Esophagus squamous epithelium (tissue), 4 donors: Measurements from ENCODE around the gene AEN.

Experiments
- POLR2A ChIP-seq, 4 donors: fragments of 450-650 bp; IDR thresholded peaks; one replicate each; pipeline ENCODE4 v1.6.1; 2017; ENCODE audit warnings: antibody characterized with exemption in 4 of 4, mild to moderate bottlenecking in 4 of 4, moderate library complexity in 3 of 4
- TF ChIP-seq, protein P1 (sequence below), 6 experiments: fragments of 450-650 bp in 4 of 6; fragments of 200-600 bp in 2 of 6; sonication (generic) in 2 of 6; IDR thresholded peaks; one replicate each; pipeline ENCODE4 v1.5.1; 2016 to 2019; ENCODE audit warnings: antibody characterized with exemption in 6 of 6, mild to moderate bottlenecking in 4 of 6, moderate library complexity in 4 of 6

DNA sequence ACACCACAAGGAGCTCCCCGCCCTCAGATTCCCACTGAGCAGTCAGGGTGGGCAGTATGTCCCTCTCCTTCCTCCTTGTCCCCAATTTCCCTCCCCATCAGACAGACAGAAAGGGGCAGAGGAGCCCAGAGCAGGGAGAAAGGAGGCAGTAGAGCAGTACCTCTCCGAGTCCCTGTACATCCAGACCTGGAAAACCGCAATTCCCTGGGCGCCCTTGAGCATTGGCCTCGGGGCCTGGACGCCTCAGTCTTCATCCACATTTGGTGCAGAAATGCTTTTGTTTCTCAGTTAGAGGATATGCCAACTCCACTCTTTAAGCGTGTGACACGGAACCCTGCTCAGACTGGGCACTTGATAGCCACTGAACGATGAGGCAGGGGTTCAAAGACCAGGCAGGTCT lies 23.6 kb downstream of the AEN start:
- TF ChIP-seq, protein P1, sequence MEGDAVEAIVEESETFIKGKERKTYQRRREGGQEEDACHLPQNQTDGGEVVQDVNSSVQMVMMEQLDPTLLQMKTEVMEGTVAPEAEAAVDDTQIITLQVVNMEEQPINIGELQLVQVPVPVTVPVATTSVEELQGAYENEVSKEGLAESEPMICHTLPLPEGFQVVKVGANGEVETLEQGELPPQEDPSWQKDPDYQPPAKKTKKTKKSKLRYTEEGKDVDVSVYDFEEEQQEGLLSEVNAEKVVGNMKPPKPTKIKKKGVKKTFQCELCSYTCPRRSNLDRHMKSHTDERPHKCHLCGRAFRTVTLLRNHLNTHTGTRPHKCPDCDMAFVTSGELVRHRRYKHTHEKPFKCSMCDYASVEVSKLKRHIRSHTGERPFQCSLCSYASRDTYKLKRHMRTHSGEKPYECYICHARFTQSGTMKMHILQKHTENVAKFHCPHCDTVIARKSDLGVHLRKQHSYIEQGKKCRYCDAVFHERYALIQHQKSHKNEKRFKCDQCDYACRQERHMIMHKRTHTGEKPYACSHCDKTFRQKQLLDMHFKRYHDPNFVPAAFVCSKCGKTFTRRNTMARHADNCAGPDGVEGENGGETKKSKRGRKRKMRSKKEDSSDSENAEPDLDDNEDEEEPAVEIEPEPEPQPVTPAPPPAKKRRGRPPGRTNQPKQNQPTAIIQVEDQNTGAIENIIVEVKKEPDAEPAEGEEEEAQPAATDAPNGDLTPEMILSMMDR (IDR thresholded peaks at IDR 0.05), result no peak
- TF ChIP-seq POLR2A (IDR thresholded peaks at IDR 0.05), result no peak
